GM19455 (cell line): ENCODE data around the gene SLC25A3.
"Not testable (repeated sequence)": the region's sequence is repeated elsewhere in the genome, so short reads cannot be mapped to it uniquely, and the experiment has no call there.

ENCODE experiments used
- ATAC-seq: cut with Tn5 transposase; IDR thresholded peaks from one replicate; pipeline ENCODE4 v1.9.1; 2021; ENCODE audit not compliant: unreplicated experiment

The SLC25A3 gene

GRCh38 chr12:98594050-98594835, 757 bp downstream of the SLC25A3 start:
- ATAC-seq = no peak

- ATAC-seq = no peak
These were observed 1.9 kb downstream of the SLC25A3 start for GRCh38 chr12:98595243-98595988.

GRCh38 chr12:98597313-98597712, 3.8 kb downstream of the SLC25A3 start:
- not testable (repeated sequence) for ATAC-seq

GRCh38 chr12:98601924-98602323, 8.4 kb downstream of the SLC25A3 start:
- ATAC-seq = no peak

GRCh38 chr12:98606359-98606988, 13.0 kb downstream of the SLC25A3 start:
- ATAC-seq = no peak

GRCh38 chr12:98610596-98610995, 17.1 kb downstream of the SLC25A3 start:
- no peak for ATAC-seq

- ATAC-seq = peak; percentile 79
These were observed 19.3 kb downstream of the SLC25A3 start for GRCh38 chr12:98612696-98613334.

- no peak for ATAC-seq
These were observed 25.5 kb downstream of the SLC25A3 start for GRCh38 chr12:98618952-98619351.

- ATAC-seq = peak; percentile 84
These were observed 42.3 kb downstream of the SLC25A3 start for GRCh38 chr12:98635657-98636323.

- ATAC-seq = no peak
These were observed 43.6 kb downstream of the SLC25A3 start for GRCh38 chr12:98637068-98637467.

GRCh38 chr12:98638009-98638408, 44.5 kb downstream of the SLC25A3 start:
- ATAC-seq = no peak

GRCh38 chr12:98639491-98639890, 46.0 kb downstream of the SLC25A3 start:
- ATAC-seq = no peak

GRCh38 chr12:98642801-98643200, 49.3 kb downstream of the SLC25A3 start:
- ATAC-seq = not testable (repeated sequence)

- peak; percentile 17 for ATAC-seq
These were observed 50.9 kb downstream of the SLC25A3 start for GRCh38 chr12:98644433-98644711.

- ATAC-seq = peak; percentile 85
These were observed 51.5 kb downstream of the SLC25A3 start, which contains the start of the genes APAF1 and IKBIP for GRCh38 chr12:98644712-98645571. Gene APAF1 (plus strand): TSS chr12:98645290. CDS start chr12:98648360, 3,070 bp downstream. Gene IKBIP (minus strand): TSS chr12:98644788. CDS start chr12:98644701, 87 bp downstream.

GRCh38 chr12:98645572-98646067, 52.1 kb downstream of the SLC25A3 start:
- ATAC-seq = peak; percentile 1

GRCh38 chr12:98646294-98647090, 53.0 kb downstream of the SLC25A3 start:
- no peak for ATAC-seq

GRCh38 chr12:98651328-98651727, 57.8 kb downstream of the SLC25A3 start:
- no peak for ATAC-seq
